ENCODE data around the gene ZFP36. TPM values are rescaled to one million over a fixed set of nuclear protein-coding genes. Genes with fewer than 3 reads are reported as not detected.

Gene ZFP36
- total and polyA plus RNA-seq, 12 donors: 22.8 to 194 (median 51.7) TPM

GRCh38 chr19:39362682-39363657 lies 43.7 kb upstream of the ZFP36 start:
- Histone ChIP-seq H3K4me3 (no peak overlapping the region), H3K36me3 (peaks cover 0 to 96% (median 33%) of the 10 kb centered on the region in 9 donors), H3K4me1 (peaks cover 3 to 24% (median 20%) of the 10 kb centered on the region in 9 donors), H3K27me3 (no peaks in the 10 kb centered on the region), H3K27ac (peak overlapping the region in 7 of 10 donors; percentile 0 to 50 (median 22)), H3K9me3 (no peaks in the 10 kb centered on the region)
- ATAC-seq: peak in 7 of 8 donors; percentile 9 to 64 (median 39)
- 66 to 72% methylated on average over 6 of the region's 6 CpGs for WGBS, 2 donors
- intact Hi-C loops (cut with DNase I): no loop called here
- TF ChIP-seq CTCF (IDR thresholded peaks at IDR 0.05): no peak
- no peak for DNase-seq

DNA sequence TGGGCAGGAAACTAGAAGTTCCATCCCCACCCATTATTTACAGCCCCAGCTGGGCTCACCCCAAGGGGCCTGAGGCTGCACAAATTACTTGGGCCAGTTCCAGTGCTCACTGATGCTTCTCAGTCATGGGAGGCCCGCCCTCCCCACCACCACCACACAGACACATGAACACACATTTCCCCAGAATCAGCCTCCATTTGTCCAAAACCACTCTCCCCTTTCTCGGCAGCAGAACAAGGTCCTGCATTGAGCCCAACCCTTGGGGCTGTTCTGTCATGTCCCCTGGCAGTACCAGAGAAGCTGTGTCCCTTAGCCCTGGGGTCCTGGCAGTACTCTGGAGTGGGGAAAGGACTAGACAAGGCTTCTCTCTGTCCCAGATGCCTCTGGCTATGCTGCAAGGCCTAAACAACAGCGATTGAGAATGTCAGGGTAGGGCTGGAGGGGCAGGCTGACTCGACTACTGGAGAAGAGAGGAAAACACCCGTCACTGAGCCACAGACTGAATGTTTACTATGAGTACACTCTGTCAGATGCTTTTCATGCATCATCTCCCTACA lies 42.7 kb upstream of the ZFP36 start:
- 65 to 77% methylated on average over 5 of the region's 5 CpGs for WGBS, 2 donors
- intact Hi-C loops (cut with DNase I): no loop called here
- ATAC-seq: peak; percentile 23 to 79 (median 63)
- peak; percentile 23 to 33 for DNase-seq
- H3K36me3 ChIP-seq: peaks cover 0 to 96% (median 27%) of the 10 kb centered on the region in 9 donors
- H3K27ac ChIP-seq: peak overlapping the region in 6 of 10 donors; percentile 19 to 50 (median 36)
- no peak for TF ChIP-seq CTCF (IDR thresholded peaks at IDR 0.05)
- no peaks in the 10 kb centered on the region for H3K9me3 ChIP-seq
- no peaks in the 10 kb centered on the region for H3K27me3 ChIP-seq
- peaks cover 3 to 24% (median 20%) of the 10 kb centered on the region in 9 donors for H3K4me1 ChIP-seq
- H3K4me3 ChIP-seq: no peak overlapping the region

DNA sequence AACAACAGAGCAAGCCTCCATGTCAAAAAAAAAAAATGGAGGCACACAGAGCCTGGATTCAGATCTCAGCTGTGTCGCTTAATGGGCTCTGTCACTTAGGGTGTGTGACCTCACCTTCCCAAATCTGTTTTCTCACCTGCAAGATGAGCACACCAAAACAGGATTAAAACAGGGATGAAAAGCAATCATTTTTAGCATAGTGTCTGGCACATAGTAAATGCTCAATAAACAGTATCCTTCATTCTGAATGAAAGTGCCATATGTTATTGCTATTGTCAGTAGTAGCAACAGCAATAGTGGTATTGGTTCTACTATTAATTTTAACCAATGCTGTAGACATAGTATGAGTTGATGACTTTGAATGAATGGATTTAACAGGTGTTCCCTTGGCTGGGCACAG lies 41.1 kb upstream of the ZFP36 start:
- Histone ChIP-seq H3K36me3 (peaks cover 0 to 96% (median 26%) of the 10 kb centered on the region in 9 donors), H3K9me3 (no peaks in the 10 kb centered on the region), H3K4me3 (no peak overlapping the region), H3K4me1 (peaks cover 3 to 24% (median 20%) of the 10 kb centered on the region in 9 donors), H3K27me3 (no peaks in the 10 kb centered on the region), H3K27ac (no peak overlapping the region)
- intact Hi-C loops (cut with DNase I): no loop called here
- WGBS, 2 donors: 100% methylated on average over 1 of the region's 1 CpG
- no peak for TF ChIP-seq CTCF (IDR thresholded peaks at IDR 0.05)
- ATAC-seq (no peak), DNase-seq (no peak)

DNA sequence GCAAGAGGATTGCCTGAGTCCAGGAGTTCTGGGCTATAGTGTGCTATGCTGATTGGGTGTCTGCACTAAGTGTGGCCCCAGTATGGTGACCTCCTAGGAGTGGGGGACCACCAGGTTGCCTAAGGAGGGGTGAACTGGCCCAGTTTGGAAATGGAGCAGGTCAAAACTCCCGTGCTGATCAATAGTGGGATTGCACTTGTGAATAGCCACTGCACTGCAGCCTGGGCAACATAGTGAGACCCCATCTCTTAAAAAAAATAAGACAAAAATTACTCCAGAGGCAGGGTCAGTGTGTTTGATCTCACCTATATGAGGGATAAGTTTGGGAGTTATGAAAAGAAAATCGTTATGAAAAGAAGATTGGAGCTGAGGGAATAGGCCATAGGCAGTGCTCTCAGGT lies 37.4 kb upstream of the ZFP36 start:
- no peak for TF ChIP-seq CTCF (IDR thresholded peaks at IDR 0.05)
- Histone ChIP-seq H3K9me3 (no peaks in the 10 kb centered on the region), H3K27ac (no peak overlapping the region), H3K4me3 (no peak overlapping the region), H3K36me3 (peaks cover 0 to 96% (median 18%) of the 10 kb centered on the region in 9 donors), H3K4me1 (peaks cover 8 to 31% (median 21%) of the 10 kb centered on the region in 9 donors), H3K27me3 (no peaks in the 10 kb centered on the region)
- DNase-seq: no peak
- intact Hi-C loops (cut with DNase I): no loop called here
- 86 to 93% methylated on average over 2 of the region's 2 CpGs for WGBS, 2 donors
- no peak for ATAC-seq

Data from heart right ventricle (tissue), 16 donors.